ENCODE data around the gene OFD1.

The OFD1 gene

DNA sequence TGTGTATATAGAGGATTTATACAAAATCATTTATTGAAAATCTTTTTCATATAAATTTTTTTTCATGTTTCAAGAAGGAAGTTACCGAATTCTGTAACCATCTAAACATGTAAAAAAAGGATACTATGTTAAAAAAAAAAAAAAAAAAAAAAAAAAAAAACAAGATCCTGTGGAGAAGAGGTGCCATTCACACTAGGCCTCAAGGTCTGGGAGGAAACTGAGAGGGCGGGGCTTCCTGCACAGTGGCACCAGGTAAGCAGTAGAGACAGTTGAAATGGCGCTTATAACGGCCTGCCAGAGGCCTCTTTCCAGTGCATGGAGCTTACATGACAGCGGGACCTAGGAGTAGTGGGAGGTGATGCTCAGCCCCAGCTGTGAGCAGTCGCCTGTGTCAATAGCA lies 17.6 kb upstream of the OFD1 start:
- Histone ChIP-seq H3K27ac (no peak overlapping the region), H3K4me1 (peaks cover 5% of the 10 kb centered on the region)

DNA sequence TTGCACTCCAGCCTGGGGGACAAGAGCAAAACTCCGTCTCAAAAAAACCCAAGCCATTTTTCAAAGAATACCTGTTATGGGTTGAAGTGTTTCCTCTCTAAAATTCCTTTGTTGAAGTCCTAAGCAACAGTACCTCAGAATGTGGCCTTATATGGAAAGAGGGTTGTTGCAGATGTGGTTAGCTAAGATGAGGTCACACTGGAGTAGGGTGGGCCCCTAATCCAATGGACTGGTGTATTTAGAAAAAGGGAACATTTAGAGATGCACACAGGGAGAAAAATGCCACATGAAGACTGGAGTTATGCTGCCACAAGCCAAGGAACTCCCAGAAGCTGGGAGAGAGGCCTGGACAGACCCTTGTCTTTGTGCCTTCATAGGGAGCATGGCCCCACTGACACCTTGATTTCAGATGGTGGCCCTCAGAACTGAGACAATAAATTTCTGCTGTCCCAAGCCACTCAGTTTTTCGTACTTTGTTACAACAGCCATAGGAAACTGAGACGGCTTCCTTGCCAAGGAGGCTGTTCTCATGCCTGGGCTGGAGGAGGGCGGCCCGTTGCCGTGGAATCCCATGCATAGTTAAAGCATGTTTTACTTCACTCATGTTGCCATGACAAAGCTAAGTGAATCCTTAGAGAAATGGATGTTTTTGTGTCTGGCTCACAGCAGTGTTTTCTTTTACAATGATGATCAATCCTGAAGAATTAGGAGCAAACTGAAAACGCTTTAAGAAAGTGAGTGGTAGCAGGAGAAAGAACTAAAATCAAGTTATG lies 16.7 kb upstream of the OFD1 start:
- Histone ChIP-seq H3K4me3 (ENCODE audit: low read depth, low read length) (no peak overlapping the region), H2AFZ (no peak overlapping the region), H3K27ac (no peak overlapping the region), H3K36me3 (ENCODE audit: control insufficient read depth, insufficient read depth, low read length) (no peaks in the 10 kb centered on the region), H3K27me3 (ENCODE audit: control insufficient read depth, insufficient read depth, low read length) (no peaks in the 10 kb centered on the region), H3K9me3 (ENCODE audit: control insufficient read depth, low read length) (no peaks in the 10 kb centered on the region), H3K79me2 (no peaks in the 10 kb centered on the region), H3K4me2 (ENCODE audit: low read length) (no peak overlapping the region), H3K4me1 (peaks cover 5% of the 10 kb centered on the region), H3K9ac (no peak overlapping the region)
- TF ChIP-seq, protein P1, sequence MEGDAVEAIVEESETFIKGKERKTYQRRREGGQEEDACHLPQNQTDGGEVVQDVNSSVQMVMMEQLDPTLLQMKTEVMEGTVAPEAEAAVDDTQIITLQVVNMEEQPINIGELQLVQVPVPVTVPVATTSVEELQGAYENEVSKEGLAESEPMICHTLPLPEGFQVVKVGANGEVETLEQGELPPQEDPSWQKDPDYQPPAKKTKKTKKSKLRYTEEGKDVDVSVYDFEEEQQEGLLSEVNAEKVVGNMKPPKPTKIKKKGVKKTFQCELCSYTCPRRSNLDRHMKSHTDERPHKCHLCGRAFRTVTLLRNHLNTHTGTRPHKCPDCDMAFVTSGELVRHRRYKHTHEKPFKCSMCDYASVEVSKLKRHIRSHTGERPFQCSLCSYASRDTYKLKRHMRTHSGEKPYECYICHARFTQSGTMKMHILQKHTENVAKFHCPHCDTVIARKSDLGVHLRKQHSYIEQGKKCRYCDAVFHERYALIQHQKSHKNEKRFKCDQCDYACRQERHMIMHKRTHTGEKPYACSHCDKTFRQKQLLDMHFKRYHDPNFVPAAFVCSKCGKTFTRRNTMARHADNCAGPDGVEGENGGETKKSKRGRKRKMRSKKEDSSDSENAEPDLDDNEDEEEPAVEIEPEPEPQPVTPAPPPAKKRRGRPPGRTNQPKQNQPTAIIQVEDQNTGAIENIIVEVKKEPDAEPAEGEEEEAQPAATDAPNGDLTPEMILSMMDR (IDR thresholded peaks at IDR 0.05): no peak

More for the DNA sequence above, 17.6 kb upstream of the OFD1 start:
- H3K27me3 ChIP-seq (ENCODE audit: control insufficient read depth, insufficient read depth, low read length): no peaks in the 10 kb centered on the region
- H3K36me3 ChIP-seq (ENCODE audit: control insufficient read depth, insufficient read depth, low read length): no peaks in the 10 kb centered on the region
- H2AFZ ChIP-seq: no peak overlapping the region
- H3K9me3 ChIP-seq (ENCODE audit: control insufficient read depth, low read length): no peaks in the 10 kb centered on the region
- H3K4me2 ChIP-seq (ENCODE audit: low read length): no peak overlapping the region
- H3K9ac ChIP-seq: no peak overlapping the region
- no peak overlapping the region for H3K4me3 ChIP-seq (ENCODE audit: low read depth, low read length)
- TF ChIP-seq, protein P1 (IDR thresholded peaks at IDR 0.05): no peak
- H3K79me2 ChIP-seq: no peaks in the 10 kb centered on the region

DNA sequence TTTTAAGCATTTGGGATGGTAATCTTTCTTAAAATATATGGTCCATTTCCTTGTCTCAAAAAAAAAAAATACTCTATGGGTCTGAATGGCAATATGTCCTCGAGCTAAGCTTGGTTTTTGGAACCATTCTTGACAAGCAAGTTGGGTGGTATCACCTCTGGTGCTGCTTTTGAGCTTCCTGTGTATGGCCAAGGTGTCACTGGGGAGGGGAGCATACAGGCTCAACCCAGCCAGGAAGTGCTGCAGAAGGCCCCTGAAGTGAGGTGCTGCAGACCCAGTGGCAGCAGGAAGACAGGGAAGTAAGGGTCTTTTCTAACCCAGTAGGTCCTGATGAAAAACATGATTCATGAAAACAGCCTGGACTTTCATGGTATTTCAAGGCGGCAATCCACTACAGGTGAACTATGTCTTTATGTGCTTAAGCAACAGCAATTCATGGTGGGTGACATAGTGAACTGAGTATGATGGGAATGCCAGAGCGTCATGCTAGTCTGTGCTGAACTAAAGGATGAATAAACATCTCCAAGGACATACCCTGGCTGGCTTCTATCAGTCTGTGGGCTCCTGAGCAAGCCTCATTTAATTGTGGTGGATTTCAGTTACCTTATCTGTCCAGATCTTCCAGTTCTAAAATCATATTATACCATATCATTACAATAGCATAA lies 15.2 kb upstream of the OFD1 start:
- Histone ChIP-seq H3K9ac (no peak overlapping the region), H3K4me3 (ENCODE audit: low read depth, low read length) (no peak overlapping the region), H3K27me3 (ENCODE audit: control insufficient read depth, insufficient read depth, low read length) (no peaks in the 10 kb centered on the region), H3K36me3 (ENCODE audit: control insufficient read depth, insufficient read depth, low read length) (no peaks in the 10 kb centered on the region), H3K79me2 (no peaks in the 10 kb centered on the region), H3K4me1 (peaks cover 5% of the 10 kb centered on the region), H3K27ac (no peak overlapping the region), H2AFZ (no peak overlapping the region), H3K9me3 (ENCODE audit: control insufficient read depth, low read length) (no peaks in the 10 kb centered on the region), H3K4me2 (ENCODE audit: low read length) (no peak overlapping the region)
- TF ChIP-seq, protein P1 (IDR thresholded peaks at IDR 0.05): no peak

DNA sequence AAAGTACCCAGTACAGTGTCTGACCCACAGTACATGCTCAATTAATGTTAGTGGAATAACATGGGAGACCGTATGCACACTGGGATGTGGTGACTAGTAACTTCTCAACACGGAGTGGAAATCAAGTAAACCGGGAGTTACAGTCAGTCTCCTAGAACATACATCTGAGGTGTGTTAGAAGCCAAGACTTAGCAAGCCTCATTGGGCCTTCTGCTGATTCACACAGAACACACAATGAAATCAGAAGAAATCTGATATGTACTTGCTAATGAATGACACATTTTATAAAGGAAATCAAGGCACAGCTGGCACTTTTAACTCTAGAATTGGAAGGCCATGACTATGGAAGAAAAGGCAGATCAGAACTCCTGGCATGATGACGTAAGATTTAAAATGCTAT lies 13.2 kb upstream of the OFD1 start:
- no peak overlapping the region for H3K4me2 ChIP-seq (ENCODE audit: low read length)
- H3K4me1 ChIP-seq: peaks cover 5% of the 10 kb centered on the region
- H3K36me3 ChIP-seq (ENCODE audit: control insufficient read depth, insufficient read depth, low read length): no peaks in the 10 kb centered on the region
- no peak overlapping the region for H3K9ac ChIP-seq
- peak overlapping the region; percentile 37 for H3K27ac ChIP-seq
- peaks cover 7% of the 10 kb centered on the region for H3K79me2 ChIP-seq
- no peak overlapping the region for H3K4me3 ChIP-seq (ENCODE audit: low read depth, low read length)
- TF ChIP-seq, protein P1 (IDR thresholded peaks at IDR 0.05): no peak
- no peak overlapping the region for H2AFZ ChIP-seq
- no peaks in the 10 kb centered on the region for H3K9me3 ChIP-seq (ENCODE audit: control insufficient read depth, low read length)
- H3K27me3 ChIP-seq (ENCODE audit: control insufficient read depth, insufficient read depth, low read length): no peaks in the 10 kb centered on the region

Measured in parathyroid adenoma (tissue), 2 donors.